Fibroblast of skin of right biceps (primary cell): ENCODE results near the gene GLCE.
"Not testable (repeated sequence)": the region's sequence is repeated elsewhere in the genome, so short reads cannot be mapped to it uniquely, and the experiment has no call there.

Experiments
- DNase-seq: peaks from one replicate; pipeline ENCODE4 v3.0.0-alpha.2; 2013

GLCE gene

GRCh38 chr15:69138963-69139362 lies 21.5 kb upstream of the GLCE start:
- DNase-seq, result no peak

- no peak for DNase-seq
Measured at GRCh38 chr15:69140306-69140705, 20.1 kb upstream of the GLCE start.

GRCh38 chr15:69141286-69141701 lies 19.1 kb upstream of the GLCE start:
- no peak for DNase-seq

GRCh38 chr15:69141833-69142232 lies 18.6 kb upstream of the GLCE start:
- DNase-seq, result no peak

- DNase-seq, result no peak
Measured at GRCh38 chr15:69143756-69144436, 16.5 kb upstream of the GLCE start.

GRCh38 chr15:69144530-69144929 lies 15.9 kb upstream of the GLCE start:
- DNase-seq, result no peak

GRCh38 chr15:69145149-69145693 lies 15.2 kb upstream of the GLCE start:
- no peak for DNase-seq

GRCh38 chr15:69145694-69146492 lies 14.5 kb upstream of the GLCE start:
- no peak for DNase-seq

GRCh38 chr15:69146724-69147435 lies 13.6 kb upstream of the GLCE start:
- DNase-seq, result no peak

- no peak for DNase-seq
Measured at GRCh38 chr15:69148465-69148864, 12.0 kb upstream of the GLCE start.

GRCh38 chr15:69149163-69149562 lies 11.3 kb upstream of the GLCE start:
- DNase-seq, result no peak

GRCh38 chr15:69149803-69150202 lies 10.6 kb upstream of the GLCE start:
- no peak for DNase-seq

GRCh38 chr15:69150336-69150735 lies 10.1 kb upstream of the GLCE start:
- no peak for DNase-seq

GRCh38 chr15:69150841-69151240 lies 9.6 kb upstream of the GLCE start:
- no peak for DNase-seq

- DNase-seq, result no peak
Measured at GRCh38 chr15:69153046-69153445, 7.4 kb upstream of the GLCE start.

- DNase-seq, result not testable (repeated sequence)
Measured at GRCh38 chr15:69153587-69153986, 6.8 kb upstream of the GLCE start.

GRCh38 chr15:69154078-69154477 lies 6.4 kb upstream of the GLCE start:
- no peak for DNase-seq

- peak; percentile 90 for DNase-seq
Measured at GRCh38 chr15:69154684-69155083, 5.8 kb upstream of the GLCE start.

- DNase-seq, result no peak
Measured at GRCh38 chr15:69156736-69157381, 3.6 kb upstream of the GLCE start.

GRCh38 chr15:69158201-69158842 lies 2.1 kb upstream of the GLCE start:
- no peak for DNase-seq

- DNase-seq, result no peak
Measured at GRCh38 chr15:69158843-69159240, 1.6 kb upstream of the GLCE start.

- DNase-seq, result no peak
Measured at GRCh38 chr15:69159805-69160140, 662 bp upstream of the GLCE start.
